Pancreas (tissue), 10 donors: ENCODE data around the gene EZH1. TPM values are rescaled to one million over a fixed set of nuclear protein-coding genes. Genes with fewer than 3 reads are reported as not detected.

Experiments used
- ATAC-seq, 4 donors: fragments of 200-7000 bp; cut with Tn5 transposase; one replicate each; pipeline versions ENCODE4 v1.8.0 to v1.9.1; 2020; ENCODE audit warnings: mild to moderate bottlenecking in 4 of 4, moderate library complexity in 4 of 4
- DNase-seq, 6 donors: peaks; one replicate each; pipeline ENCODE4 v3.0.0-alpha.2; 2020
- FAIRE-seq: peaks from 2 replicates; lab custom pipeline; 2012; peaks lifted over from hg19 to GRCh38; lab: Jason Lieb, UNC
- H3K27ac ChIP-seq, 4 donors: fragments of 200-600 bp; sonication (generic); 1 replicate in 3 of 4; 2 replicates in 1 of 4; pipeline versions ENCODE4 v1.5.0 to v1.8.0; 2020
- H3K27me3 ChIP-seq, 4 donors: fragments of 200-600 bp; one replicate each; pipeline ENCODE4 v1.8.0; 2021
- H3K36me3 ChIP-seq, 3 donors: fragments of 200-600 bp; sonication (generic) in 1 of 3; one replicate each; pipeline versions ENCODE4 v1.5.0 to v1.8.0; 2020 to 2021
- H3K4me1 ChIP-seq, 3 donors: fragments of 200-600 bp; one replicate each; pipeline ENCODE4 v1.8.0; 2021
- H3K4me3 ChIP-seq, 4 donors: fragments of 200-600 bp; sonication (generic) in 2 of 4; one replicate each; pipeline versions ENCODE4 v1.5.0 to v1.8.0; 2020 to 2021
- H3K9me3 ChIP-seq, 4 donors: fragments of 200-600 bp; one replicate each; pipeline ENCODE4 v1.8.0; 2021
- WGBS, 2 donors: extraction: QIAGEN DNeasy Blood & Tissue Kit; methylation state at CpG; one replicate each; pipeline ENCODE4 v1.1.7; 2013; 5-methylcytosine and 5-hydroxymethylcytosine counted together
- intact Hi-C, 3 donors: fragments of 100-400 bp; cut with DNase I; formaldehyde crosslinking; loops; one replicate each; pipeline versions ENCODE4 v1.11.1 to v1.14.2; 2022
- polyA plus RNA-seq, 2 donors: library from polyadenylated mRNA; stranded (reverse); fragments of 200-250 nt; gene quantifications; one replicate each; pipeline ENCODE4 v1.2.3, GENCODE V29; 2013
- total RNA-seq, 6 donors: library from RNA; stranded (reverse); fragmentation: NEBNext Ultra II Directional in 4 of 6; extraction: Animal tissue kit (Norgen Biotek cat#: 25700) in 4 of 6; gene quantifications; one replicate each; pipeline versions ENCODE4 v1.2.1 to v1.2.4, GENCODE V29; 2021 to 2023
- TF ChIP-seq, protein P1 (sequence below), 4 donors: fragments of 200-600 bp; sonication (generic) in 3 of 4; IDR thresholded peaks; one replicate each; pipeline versions ENCODE4 v1.5.0 to v1.8.0; 2021; ENCODE audit warnings: antibody characterized with exemption in 4 of 4
- donor health status: healthy with polysubstance abuse.
- donor health status: DM: no; HTN: no; CAD: no; lungs with moderate emphysema.
- donor health status: DM: no; HTN: no; CAD: no.
- donor health status: control.
- donor health status: control.
- donor health status: Bipolar disorder and iron deficiency.
- donor health status: DM: yes; HTN: yes; CAD: no.
- donor health status: DM: no; HTN: no; CAD: no.
- donor health status: DM: no; HTN: no; CAD: no.
- donor health status: DM: yes; HTN: yes; CAD: no.

EZH1 gene
- total and polyA plus RNA-seq, 8 donors, result 8.8 to 25.4 (median 15.5) TPM

GRCh38 chr17:42685831-42686230 is 59.0 kb downstream of the EZH1 start:
- DNase-seq (no peak), ATAC-seq (no peak), FAIRE-seq (no peak)
- Histone ChIP-seq H3K27me3 (no peaks in the 10 kb centered on the region), H3K36me3 (no peaks in the 10 kb centered on the region), H3K4me1 (peaks cover 0 to 7% (median 5%) of the 10 kb centered on the region in 3 donors), H3K9me3 (no peaks in the 10 kb centered on the region), H3K27ac (no peak overlapping the region), H3K4me3 (no peak overlapping the region)
- intact Hi-C loops, result no loop called here
- TF ChIP-seq, protein P1, sequence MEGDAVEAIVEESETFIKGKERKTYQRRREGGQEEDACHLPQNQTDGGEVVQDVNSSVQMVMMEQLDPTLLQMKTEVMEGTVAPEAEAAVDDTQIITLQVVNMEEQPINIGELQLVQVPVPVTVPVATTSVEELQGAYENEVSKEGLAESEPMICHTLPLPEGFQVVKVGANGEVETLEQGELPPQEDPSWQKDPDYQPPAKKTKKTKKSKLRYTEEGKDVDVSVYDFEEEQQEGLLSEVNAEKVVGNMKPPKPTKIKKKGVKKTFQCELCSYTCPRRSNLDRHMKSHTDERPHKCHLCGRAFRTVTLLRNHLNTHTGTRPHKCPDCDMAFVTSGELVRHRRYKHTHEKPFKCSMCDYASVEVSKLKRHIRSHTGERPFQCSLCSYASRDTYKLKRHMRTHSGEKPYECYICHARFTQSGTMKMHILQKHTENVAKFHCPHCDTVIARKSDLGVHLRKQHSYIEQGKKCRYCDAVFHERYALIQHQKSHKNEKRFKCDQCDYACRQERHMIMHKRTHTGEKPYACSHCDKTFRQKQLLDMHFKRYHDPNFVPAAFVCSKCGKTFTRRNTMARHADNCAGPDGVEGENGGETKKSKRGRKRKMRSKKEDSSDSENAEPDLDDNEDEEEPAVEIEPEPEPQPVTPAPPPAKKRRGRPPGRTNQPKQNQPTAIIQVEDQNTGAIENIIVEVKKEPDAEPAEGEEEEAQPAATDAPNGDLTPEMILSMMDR (IDR thresholded peaks at IDR 0.05), result no peak
- WGBS, 2 donors, result 77 to 85% methylated on average over 14 of the region's 14 CpGs

- no peak for FAIRE-seq
- TF ChIP-seq, protein P1 (IDR thresholded peaks at IDR 0.05), result no peak
- 72 to 73% methylated on average over 50 of the region's 50 CpGs for WGBS, 2 donors
- Histone ChIP-seq H3K27ac (no peak overlapping the region), H3K9me3 (no peaks in the 10 kb centered on the region), H3K4me3 (no peak overlapping the region), H3K27me3 (no peaks in the 10 kb centered on the region), H3K4me1 (peaks cover 0 to 10% (median 8%) of the 10 kb centered on the region in 3 donors), H3K36me3 (no peaks in the 10 kb centered on the region)
- DNase-seq, result peak in 1 of 6 donors; percentile 66
- intact Hi-C loops, result no loop called here
- ATAC-seq, result no peak
Measured at GRCh38 chr17:42684929-42685556, 59.8 kb downstream of the EZH1 start.

GRCh38 chr17:42683407-42684034 is 61.3 kb downstream of the EZH1 start:
- H3K4me1 ChIP-seq, result peaks cover 6 to 22% (median 11%) of the 10 kb centered on the region in 3 donors
- intact Hi-C loops, result no loop called here
- H3K27me3 ChIP-seq, result no peaks in the 10 kb centered on the region
- 10 to 22% methylated on average over 23 to 25 of the region's 25 CpGs for WGBS, 2 donors
- H3K27ac ChIP-seq, result peak overlapping the region in 3 of 4 donors; percentile 15 to 17 (median 16)
- H3K9me3 ChIP-seq, result no peaks in the 10 kb centered on the region
- TF ChIP-seq, protein P1 (IDR thresholded peaks at IDR 0.05), result no peak
- H3K4me3 ChIP-seq, result peak overlapping the region in 3 of 4 donors; percentile 11 to 37 (median 24)
- ATAC-seq, result peak; percentile 9 to 56 (median 28)
- no peak for FAIRE-seq
- no peaks in the 10 kb centered on the region for H3K36me3 ChIP-seq
- DNase-seq, result peak in 5 of 6 donors; percentile 42 to 85 (median 61)

DNA sequence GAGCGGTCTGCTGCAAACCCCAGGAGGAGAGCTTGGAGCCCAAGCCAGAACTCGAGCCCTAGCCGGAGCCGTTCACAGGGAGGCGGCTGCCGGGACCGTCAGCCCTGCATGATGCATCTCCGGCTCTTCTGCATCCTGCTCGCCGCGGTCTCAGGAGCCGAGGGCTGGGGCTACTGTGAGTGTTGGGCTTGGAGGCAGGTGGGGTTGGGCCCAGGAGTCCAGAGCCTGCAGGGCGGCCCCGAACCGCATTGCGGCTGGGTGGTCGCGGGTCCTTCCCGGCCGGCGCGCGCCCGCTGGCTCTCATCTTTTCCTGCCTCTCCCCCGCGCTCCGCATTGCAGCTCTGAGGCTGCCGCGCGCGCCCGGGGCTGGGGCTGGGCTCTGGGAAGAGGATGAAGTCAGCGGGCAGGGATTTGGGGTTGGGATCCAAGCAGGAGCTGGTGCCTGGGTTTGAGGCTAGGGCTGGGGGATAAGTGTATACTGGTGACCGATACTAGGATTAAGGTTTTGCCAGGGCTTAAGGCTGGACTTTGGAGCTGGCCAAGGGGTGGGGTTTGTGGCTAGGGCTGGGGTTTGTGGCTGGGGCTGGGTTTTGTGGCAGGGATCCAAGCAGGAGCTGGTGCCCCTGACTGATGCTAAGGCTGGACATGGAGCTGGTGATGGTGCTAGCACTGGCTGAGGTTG is 62.0 kb downstream of the EZH1 start:
- TF ChIP-seq, protein P1 (IDR thresholded peaks at IDR 0.05), result no peak
- Histone ChIP-seq H3K4me3 (peak overlapping the region in 3 of 4 donors; percentile 13 to 37 (median 14)), H3K27me3 (no peaks in the 10 kb centered on the region), H3K36me3 (no peaks in the 10 kb centered on the region), H3K9me3 (no peaks in the 10 kb centered on the region), H3K4me1 (peaks cover 6 to 25% (median 11%) of the 10 kb centered on the region in 3 donors), H3K27ac (no peak overlapping the region)
- intact Hi-C loops, result no loop called here
- DNase-seq (peak in 4 of 6 donors; percentile 32 to 76 (median 38)), FAIRE-seq (no peak), ATAC-seq (no peak)
- 13% methylated on average over 26 to 34 of the region's 34 CpGs for WGBS, 2 donors
